Measurements from ENCODE around the gene SUCO. TPM values are rescaled to one million over a fixed set of nuclear protein-coding genes. Genes with fewer than 3 reads are reported as not detected.
"Not testable (repeated sequence)": the region's sequence is repeated elsewhere in the genome, so short reads cannot be mapped to it uniquely, and the experiment has no call there.

Gene SUCO
- total RNA-seq, 1 donor: 11.8 TPM

DNA sequence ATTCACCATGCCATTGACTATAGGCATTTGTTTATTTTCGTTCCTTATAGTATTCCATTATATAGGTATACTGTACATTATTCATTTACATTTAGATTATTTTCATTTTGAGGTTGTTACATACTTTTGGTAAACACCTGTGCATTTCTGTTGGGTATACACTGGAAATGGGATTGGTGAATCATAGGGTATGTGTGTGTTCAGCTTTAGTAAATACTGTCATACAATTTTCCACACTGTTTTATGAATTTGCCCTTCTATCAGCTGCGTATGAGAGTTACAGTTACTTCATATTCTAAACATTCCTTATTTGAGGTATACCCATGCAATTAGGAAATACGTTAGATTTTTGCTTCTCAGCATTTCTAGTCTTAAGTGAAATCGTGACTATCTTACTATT is 70.9 kb downstream of the SUCO start:
- no peak for DNase-seq (ENCODE audit: low read depth in 2 of 3, low spot score in 2 of 3)

- no peak for DNase-seq (ENCODE audit: low read depth in 2 of 3, low spot score in 2 of 3)
Observed at GRCh38 chr1:172605641-172606040, 72.7 kb downstream of the SUCO start.

DNA sequence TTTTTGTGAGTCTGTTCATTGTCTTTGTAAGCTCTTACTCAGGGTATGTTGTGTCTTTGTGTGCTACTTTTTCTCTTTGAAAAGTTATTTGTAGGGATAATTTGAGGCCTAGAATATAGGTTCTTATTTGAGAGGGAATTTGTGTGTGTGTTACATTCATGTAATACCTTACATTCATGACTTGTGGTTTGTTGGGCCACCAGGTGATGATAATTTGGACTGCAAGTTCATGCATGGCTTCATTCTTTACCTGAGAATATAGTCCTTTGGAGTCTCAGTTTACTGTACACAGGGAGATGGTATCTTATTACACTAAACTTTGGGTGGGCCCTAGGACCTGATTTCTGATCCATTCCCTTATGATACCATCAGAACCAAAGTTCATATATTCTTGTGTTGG is 74.2 kb downstream of the SUCO start:
- DNase-seq (ENCODE audit: low read depth in 2 of 3, low spot score in 2 of 3): no peak

DNA sequence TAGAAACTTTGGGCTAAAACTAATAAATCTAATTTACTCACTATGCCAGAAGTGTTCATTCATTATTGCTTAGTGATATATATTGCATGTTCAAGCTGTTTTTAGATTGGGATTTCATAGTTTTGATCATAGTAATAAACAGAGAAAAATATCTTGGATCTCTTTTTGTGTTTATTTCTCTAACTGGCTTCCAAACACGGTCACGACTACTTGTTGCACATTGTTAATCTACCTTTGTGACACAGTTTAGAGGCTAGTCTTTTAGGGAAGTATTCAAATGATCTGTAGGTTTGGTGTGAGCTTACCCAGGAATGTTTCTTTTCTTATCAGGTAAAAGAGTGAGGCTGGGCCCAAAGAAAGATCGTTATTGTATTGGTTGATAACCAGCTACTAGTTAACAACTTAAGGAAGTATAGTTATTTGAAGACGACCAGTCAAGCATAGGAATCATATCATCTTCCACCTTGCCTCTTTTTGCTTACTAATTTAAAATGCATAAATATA is 75.2 kb downstream of the SUCO start:
- DNase-seq (ENCODE audit: low read depth in 2 of 3, low spot score in 2 of 3): no peak

GRCh38 chr1:172609528-172609927 is 76.6 kb downstream of the SUCO start:
- peak; percentile 10 to 54 (median 15) for DNase-seq (ENCODE audit: low read depth in 2 of 3, low spot score in 2 of 3)

DNA sequence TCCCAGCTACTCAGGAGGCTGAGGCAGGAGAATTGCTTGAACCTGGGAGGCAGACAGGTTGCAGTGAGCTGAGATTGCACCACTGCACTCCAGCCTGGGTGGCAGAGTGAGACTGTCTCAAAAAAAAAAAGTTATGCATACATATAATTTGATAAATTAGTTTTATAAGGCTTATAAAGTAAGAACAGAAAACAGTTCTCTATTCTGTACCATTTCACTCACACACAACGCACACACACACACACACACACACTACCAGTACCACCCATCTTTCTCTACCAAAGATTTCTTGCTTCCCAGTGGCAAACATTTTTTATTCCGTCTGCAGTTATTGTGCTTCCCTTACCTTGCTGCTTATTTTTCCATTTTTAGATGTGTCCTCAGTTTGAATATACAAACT is 79.5 kb downstream of the SUCO start:
- no peak for DNase-seq (ENCODE audit: low read depth in 2 of 3, low spot score in 2 of 3)

- no peak for DNase-seq (ENCODE audit: low read depth in 2 of 3, low spot score in 2 of 3)
Observed at GRCh38 chr1:172613294-172613693, 80.3 kb downstream of the SUCO start.

DNA sequence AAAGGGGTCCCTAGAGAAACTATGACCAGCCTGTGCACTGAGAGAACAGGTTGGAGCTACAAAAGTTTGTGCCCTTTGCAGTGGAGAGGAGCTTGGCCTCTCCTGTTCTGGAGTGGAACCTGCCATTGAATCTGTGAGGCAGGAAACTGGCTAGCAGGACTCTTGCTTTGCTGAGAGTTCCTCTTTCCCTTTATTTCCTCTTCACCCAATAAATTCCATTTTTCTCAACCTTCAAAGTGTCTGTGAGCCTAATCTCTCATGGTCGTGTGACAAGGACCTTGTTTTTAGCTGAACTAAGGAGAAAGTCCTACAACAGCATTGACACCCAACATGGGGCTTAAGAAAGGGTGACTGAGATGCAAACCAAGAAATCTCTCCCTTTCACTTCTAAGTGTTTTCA is 83.2 kb downstream of the SUCO start:
- DNase-seq (ENCODE audit: low read depth in 2 of 3, low spot score in 2 of 3): no peak

- DNase-seq (ENCODE audit: low read depth in 2 of 3, low spot score in 2 of 3): no peak
Observed at GRCh38 chr1:172616636-172617035, 83.7 kb downstream of the SUCO start.

- DNase-seq (ENCODE audit: low read depth in 2 of 3, low spot score in 2 of 3): not testable (repeated sequence)
Observed at GRCh38 chr1:172620603-172621002, 87.7 kb downstream of the SUCO start.

DNA sequence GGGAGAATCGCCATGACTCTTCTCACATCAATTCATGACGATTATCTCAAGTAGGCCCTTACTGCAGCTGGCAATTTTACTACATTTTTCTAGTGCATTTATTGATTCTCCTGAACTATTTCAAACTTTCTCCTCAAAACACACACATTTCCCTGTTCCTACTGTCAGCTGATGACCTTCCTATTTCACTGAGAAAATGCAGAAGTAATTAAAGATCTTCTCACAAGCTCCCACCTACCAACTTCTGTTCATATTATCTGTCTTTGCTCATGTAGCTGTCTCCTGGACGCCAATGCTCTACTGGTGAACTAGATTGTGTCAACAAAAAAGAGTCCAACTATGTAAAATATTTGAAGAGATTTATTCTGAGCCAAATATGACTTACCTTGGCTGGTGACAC is 89.6 kb downstream of the SUCO start:
- DNase-seq (ENCODE audit: low read depth in 2 of 3, low spot score in 2 of 3): no peak

DNA sequence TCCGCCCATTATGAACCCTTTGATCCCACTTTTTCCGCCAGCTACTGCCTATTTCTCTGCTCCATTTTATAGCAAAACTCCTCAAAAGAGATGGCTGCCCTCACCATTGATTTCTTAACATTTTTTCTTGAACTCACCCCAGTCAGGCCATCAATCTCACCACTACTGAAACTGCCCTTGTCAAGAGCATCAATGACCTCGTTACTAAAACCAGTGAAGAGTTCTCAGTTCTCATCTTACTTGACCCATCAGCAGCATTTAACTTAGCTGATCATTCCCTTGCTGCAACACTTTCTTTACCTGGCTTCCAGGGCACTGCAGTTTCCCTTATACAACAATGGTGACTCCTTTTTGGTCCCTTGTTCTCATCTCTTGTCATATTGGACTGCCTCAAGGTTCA is 90.8 kb downstream of the SUCO start:
- no peak for DNase-seq (ENCODE audit: low read depth in 2 of 3, low spot score in 2 of 3)

DNA sequence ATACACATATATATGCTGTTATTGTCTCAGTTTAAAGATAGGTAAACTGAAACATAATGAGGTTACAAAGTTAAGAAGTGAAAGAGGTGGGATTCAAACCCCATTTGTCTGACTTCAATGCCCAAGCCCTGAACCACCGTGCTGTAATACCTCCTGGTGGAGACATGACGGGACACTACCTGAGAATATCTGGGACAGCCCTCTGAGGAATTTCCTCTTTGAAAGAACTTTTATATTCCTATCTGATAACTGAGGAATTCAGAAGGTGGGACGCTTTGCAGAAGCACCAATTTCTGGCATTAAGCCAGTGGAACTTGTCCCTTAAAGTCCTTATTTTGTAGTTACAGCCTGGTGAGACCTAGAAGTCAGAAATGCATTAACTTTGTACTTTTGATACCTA is 93.9 kb downstream of the SUCO start:
- no peak for DNase-seq (ENCODE audit: low read depth in 2 of 3, low spot score in 2 of 3)

GRCh38 chr1:172627702-172628101 is 94.8 kb downstream of the SUCO start:
- no peak for DNase-seq (ENCODE audit: low read depth in 2 of 3, low spot score in 2 of 3)

- no peak for DNase-seq (ENCODE audit: low read depth in 2 of 3, low spot score in 2 of 3)
Observed at GRCh38 chr1:172628401-172628800, 95.5 kb downstream of the SUCO start.

DNA sequence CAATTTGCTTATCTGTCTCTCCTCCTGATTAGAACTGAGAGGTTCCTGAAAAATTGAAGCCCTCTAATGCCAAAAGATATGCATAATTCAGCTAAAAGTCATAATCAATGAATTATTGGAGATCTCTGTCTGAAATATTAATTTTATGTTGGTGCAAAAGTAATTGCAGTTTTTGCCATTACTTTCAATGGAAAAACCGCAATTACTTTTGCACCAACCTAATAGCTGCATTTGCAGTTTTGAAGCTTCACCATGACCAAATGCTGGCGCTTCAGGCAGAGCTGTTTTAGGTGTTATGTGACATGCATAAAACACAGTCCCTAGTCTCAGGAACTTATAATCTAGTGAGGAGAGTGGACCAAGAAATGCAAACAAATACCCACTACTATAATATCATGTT is 96.2 kb downstream of the SUCO start:
- no peak for DNase-seq (ENCODE audit: low read depth in 2 of 3, low spot score in 2 of 3)

DNA sequence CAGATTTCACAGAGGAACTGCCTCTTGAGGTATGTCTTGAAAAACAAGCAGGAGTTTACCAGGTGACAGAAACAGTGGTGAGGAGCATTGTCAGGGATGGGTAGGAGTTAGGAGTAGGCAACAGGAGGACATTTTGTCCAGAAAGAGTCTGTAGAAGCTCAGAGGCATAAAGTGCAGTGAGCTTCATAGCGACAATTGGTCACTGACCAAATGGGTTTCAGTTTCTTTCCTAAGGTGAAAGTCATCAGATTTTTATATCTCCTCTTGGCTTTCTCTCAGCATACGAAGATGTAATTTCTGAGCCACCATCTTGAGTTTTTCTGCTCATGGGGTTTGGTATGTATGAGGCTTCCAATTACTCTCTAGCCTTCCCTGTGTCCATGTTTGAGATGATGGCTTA is 96.7 kb downstream of the SUCO start:
- DNase-seq (ENCODE audit: low read depth in 2 of 3, low spot score in 2 of 3): no peak

DNA sequence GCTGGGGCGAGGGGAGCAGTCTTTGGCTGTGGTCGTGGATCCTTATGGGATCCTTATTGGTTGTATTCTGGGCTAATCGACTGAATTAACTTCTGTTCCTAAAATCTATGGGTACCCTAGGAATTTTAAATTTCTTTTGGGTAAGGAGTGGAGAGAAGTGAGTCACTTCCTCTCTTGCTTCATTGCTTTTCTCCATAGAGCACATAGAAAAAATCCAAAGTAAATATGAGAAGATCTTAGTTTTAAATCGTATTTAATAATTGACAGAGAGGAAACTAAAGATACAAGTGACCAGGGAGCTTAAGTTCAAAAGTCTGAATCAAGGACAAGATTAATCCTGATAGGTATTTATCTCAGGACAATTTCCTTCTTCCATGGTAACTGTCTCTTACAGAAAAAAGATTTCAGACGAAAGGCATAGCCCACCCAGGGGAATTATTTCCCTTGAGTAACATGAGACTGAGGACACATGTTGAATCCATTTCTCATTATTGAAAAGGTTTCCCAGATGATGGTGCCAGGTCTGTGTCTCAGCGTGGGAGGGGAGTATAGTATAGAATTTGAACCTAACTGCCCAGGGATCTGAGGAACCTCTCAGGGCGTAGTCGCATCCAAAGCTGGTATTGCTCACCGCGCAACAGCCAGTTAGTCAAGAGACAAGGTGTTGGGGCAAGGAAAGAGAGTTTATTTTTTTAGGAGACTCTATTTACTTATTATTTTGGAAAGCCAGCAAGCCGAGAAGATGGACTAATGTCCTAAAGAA is 97.3 kb downstream of the SUCO start:
- no peak for DNase-seq (ENCODE audit: low read depth in 2 of 3, low spot score in 2 of 3)

DNA sequence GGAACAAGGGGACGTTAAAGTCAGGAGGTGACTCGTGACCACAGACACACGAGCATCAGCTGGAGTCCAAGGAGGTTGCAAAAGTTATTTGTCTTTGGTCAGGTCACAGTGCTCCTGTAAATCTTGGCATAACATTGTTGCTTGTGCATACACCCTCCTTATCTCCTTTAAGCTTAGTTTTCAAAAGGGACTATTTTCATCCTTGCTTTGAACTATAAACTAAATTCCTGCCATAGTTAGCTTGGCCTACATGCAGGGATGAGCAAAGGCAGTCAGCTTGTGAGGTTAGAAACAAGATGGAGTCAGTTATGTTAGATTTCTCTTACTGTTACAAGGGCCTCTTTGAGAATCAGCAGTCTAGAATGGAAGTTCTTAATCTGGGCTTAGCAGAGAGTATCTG is 97.9 kb downstream of the SUCO start:
- DNase-seq (ENCODE audit: low read depth in 2 of 3, low spot score in 2 of 3): no peak

DNA sequence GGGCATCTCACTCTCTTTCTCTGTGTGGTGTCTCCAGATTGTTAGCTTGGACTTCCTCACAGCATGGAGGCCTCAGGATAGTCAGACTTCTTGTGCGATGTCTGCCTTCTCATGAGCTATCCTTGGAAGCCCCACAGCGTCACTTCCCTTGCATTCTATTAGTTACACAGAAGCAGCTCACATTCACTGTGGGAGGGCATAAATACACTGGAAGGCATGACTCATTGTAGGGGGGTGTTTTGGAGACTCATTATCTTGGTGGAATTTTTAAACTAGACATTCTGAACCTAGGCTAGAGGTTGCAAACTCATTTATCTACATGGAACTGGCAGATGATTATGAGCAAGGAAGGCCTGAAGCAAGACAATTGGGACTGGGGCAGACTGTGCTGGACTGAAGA is 104.6 kb downstream of the SUCO start:
- no peak for DNase-seq (ENCODE audit: low read depth in 2 of 3, low spot score in 2 of 3)

DNA sequence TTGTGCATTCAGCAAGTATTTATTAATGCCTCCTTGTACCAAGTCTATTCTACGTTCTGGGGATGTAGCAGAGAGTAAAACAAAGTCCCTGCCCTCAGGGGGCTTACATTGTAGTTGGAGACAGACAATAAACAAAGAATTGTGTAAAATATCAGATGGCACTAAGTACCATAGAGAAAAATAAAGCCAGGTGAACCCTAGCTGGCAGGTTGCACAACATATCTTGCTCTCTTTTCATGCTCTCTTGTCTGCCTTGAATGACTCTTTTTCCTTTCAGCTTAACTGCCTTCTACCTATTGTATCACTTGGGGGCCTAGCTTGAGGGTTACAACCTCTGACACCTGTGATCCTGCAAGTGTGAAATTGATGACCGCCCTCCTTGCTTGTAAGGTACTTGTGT is 105.3 kb downstream of the SUCO start:
- no peak for DNase-seq (ENCODE audit: low read depth in 2 of 3, low spot score in 2 of 3)

- DNase-seq (ENCODE audit: low read depth in 2 of 3, low spot score in 2 of 3): peak in 1 of 3 donors; percentile 39
Observed at GRCh38 chr1:172638885-172639831, 106.2 kb downstream of the SUCO start.

Data from hematopoietic multipotent progenitor cell (in vitro differentiated cells).